Activated naive CD8-positive, alpha-beta T cell treated with anti-CD3 and anti-CD28 coated beads for 36 hours (primary cell): ENCODE measurements around the gene CEP44. TPM values are rescaled to one million over a fixed set of nuclear protein-coding genes. Genes with fewer than 3 reads are reported as not detected.
"Not testable (repeated sequence)": the region's sequence is repeated elsewhere in the genome, so short reads cannot be mapped to it uniquely, and the experiment has no call there.

Experiments used
- DNase-seq: peaks from one replicate; pipeline ENCODE4 v3.0.0; 2021
- H3K27ac Mint-ChIP-seq: one replicate; pipeline ENCODE4 v1.8.0; 2022; ENCODE audit warnings: mild to moderate bottlenecking, moderate library complexity, mixed read lengths
- H3K27me3 Mint-ChIP-seq: one replicate; pipeline ENCODE4 v1.8.0; 2022; ENCODE audit warnings: mild to moderate bottlenecking, mixed read lengths
- H3K36me3 Mint-ChIP-seq: one replicate; pipeline ENCODE4 v1.8.0; 2021; ENCODE audit warnings: mild to moderate bottlenecking, mixed read lengths
- H3K4me1 Mint-ChIP-seq: one replicate; pipeline ENCODE4 v1.8.0; 2021; ENCODE audit warnings: mixed read lengths
- H3K4me3 Mint-ChIP-seq: one replicate; pipeline ENCODE4 v1.8.0; 2022; ENCODE audit warnings: mild to moderate bottlenecking, moderate library complexity, mixed read lengths
- H3K9me3 Mint-ChIP-seq: one replicate; pipeline ENCODE4 v1.8.0; 2022; ENCODE audit warnings: mixed read lengths
- total RNA-seq, 2 experiments: library from RNA; stranded (reverse); gene quantifications; one replicate each; pipeline ENCODE4 v1.2.3, GENCODE V29; 2021

CEP44 gene
- total RNA-seq, 2 experiments from 2014 or later: 19.7 TPM

DNA sequence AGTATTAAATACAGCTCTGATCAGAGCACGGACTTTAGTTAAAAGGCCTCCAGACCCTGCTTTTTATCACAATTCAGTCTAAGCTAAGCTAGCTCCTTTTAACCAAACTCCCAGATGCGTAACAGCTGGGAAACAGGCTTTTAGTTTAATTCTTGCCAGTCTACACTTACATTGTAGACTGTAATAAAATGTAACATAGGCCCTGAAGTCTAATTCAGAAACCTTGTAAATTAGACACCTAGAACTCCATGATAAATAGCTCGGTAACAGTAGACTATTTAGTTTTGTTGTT, 20.3 kb upstream of the CEP44 start:
- Mint-ChIP-seq H3K4me1 (peaks cover 13% of the 10 kb centered on the region), H3K36me3 (peaks cover 2% of the 10 kb centered on the region), H3K9me3 (no peaks in the 10 kb centered on the region), H3K4me3 (no peak overlapping the region), H3K27me3 (no peaks in the 10 kb centered on the region), H3K27ac (no peak overlapping the region)
- no peak for DNase-seq

DNA sequence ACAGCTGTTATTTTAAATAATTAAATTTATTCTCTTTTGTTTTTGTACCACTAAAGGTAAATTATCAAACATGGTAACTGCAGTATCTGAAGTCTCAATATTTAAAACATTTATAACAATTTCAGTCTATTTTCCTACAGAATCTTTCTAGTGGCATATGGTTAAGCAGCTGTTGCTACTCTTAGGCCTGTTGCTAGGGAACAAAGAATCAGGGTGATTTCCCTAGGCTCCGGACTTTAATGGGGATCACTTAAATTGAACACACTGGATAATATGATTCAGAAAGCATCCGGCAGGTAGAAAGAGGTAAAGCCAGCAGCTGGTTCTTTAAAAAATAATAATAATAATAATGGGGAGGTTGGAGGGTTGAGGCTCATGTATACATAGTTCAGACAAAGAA, 17.8 kb upstream of the CEP44 start:
- Mint-ChIP-seq H3K4me3 (no peak overlapping the region), H3K27ac (no peak overlapping the region), H3K36me3 (peaks cover 2% of the 10 kb centered on the region), H3K9me3 (no peaks in the 10 kb centered on the region), H3K4me1 (peaks cover 13% of the 10 kb centered on the region), H3K27me3 (no peaks in the 10 kb centered on the region)
- DNase-seq: no peak

DNA sequence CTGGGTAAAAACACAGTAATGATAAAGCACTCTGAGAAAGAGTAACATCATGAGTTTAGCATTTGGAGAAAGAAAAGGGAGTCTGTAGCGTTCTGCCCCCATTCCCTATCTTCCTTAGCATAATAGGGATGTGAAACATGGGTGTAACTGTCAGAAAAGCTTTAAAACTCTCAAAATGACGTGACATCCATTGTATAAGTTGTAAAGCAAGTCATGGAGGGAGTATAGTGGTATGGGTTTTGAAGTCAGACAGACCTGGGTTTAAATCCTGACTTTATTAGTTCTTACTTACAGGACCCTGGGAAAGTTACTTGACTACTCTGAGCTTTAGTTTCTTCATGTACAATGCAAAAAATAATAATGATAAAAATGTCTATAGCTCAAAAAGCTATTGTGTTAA, 17.3 kb upstream of the CEP44 start:
- H3K4me1 Mint-ChIP-seq: peaks cover 13% of the 10 kb centered on the region
- no peak overlapping the region for H3K27ac Mint-ChIP-seq
- H3K4me3 Mint-ChIP-seq: no peak overlapping the region
- H3K36me3 Mint-ChIP-seq: peaks cover 2% of the 10 kb centered on the region
- no peaks in the 10 kb centered on the region for H3K27me3 Mint-ChIP-seq
- no peaks in the 10 kb centered on the region for H3K9me3 Mint-ChIP-seq
- DNase-seq: no peak

DNA sequence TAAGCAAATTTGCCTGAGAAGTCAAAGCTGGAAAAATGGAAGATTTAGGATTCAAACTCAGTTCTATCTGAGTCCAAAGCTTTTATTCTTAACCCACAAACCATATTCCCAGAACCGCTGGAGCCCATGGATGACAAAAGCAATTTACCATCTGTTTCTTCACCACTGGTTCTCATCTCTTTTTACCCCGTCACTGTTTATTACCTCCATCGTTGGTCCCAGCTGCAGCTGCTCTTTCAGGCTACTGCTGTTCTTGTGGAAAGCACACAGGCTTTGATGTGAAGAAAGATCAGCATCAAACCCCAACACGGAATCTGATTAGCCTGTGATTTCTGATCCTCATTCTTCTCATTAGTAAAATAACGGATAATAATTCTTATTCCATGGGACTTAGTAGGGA, 9.8 kb upstream of the CEP44 start:
- Mint-ChIP-seq H3K27me3 (no peaks in the 10 kb centered on the region), H3K4me3 (no peak overlapping the region), H3K4me1 (peaks cover 12% of the 10 kb centered on the region), H3K27ac (no peak overlapping the region), H3K36me3 (no peaks in the 10 kb centered on the region), H3K9me3 (no peaks in the 10 kb centered on the region)
- no peak for DNase-seq

DNA sequence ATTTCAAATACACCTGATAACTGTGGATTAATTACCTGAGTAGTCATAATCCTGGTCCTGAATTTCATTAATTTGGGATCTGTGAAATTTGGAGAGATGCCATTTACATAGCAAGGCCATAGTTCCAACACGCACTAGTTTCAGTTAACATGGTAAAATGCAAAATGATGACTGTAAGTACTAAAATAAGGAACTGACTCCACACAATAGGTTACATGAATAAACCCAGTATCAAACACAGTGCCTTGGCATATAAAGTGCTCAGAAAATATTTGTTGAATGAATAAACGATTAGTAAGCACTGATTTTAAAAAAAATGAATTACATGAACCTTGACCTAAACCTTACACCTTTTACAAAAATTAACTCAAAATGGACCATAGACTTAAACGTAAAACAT, 9.3 kb upstream of the CEP44 start:
- Mint-ChIP-seq H3K9me3 (peaks cover 2% of the 10 kb centered on the region), H3K27me3 (no peaks in the 10 kb centered on the region), H3K4me3 (no peak overlapping the region), H3K4me1 (peaks cover 14% of the 10 kb centered on the region), H3K27ac (no peak overlapping the region), H3K36me3 (peaks cover 4% of the 10 kb centered on the region)
- no peak for DNase-seq

DNA sequence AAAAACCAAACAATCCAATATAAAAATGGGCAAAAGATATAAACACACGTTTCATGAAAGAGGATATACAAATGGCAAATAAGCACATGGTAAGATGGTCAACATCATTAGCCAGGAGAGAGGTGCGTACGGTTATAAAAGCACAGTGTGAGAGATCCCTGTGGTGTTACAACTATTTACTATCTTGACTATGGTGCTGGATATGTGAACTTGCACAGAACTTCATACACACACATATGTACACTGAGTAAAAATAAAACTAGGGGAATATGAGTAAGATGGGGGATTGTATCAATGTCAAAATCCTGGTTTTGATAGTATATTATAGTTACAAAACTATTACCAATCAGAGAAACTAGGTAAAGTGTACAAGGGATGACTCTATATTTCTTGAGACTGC, 8.6 kb upstream of the CEP44 start:
- no peak for DNase-seq
- H3K9me3 Mint-ChIP-seq: peaks cover 4% of the 10 kb centered on the region
- peaks cover 10% of the 10 kb centered on the region for H3K36me3 Mint-ChIP-seq
- H3K27me3 Mint-ChIP-seq: no peaks in the 10 kb centered on the region
- no peak overlapping the region for H3K4me3 Mint-ChIP-seq
- no peak overlapping the region for H3K27ac Mint-ChIP-seq
- peaks cover 16% of the 10 kb centered on the region for H3K4me1 Mint-ChIP-seq

DNA sequence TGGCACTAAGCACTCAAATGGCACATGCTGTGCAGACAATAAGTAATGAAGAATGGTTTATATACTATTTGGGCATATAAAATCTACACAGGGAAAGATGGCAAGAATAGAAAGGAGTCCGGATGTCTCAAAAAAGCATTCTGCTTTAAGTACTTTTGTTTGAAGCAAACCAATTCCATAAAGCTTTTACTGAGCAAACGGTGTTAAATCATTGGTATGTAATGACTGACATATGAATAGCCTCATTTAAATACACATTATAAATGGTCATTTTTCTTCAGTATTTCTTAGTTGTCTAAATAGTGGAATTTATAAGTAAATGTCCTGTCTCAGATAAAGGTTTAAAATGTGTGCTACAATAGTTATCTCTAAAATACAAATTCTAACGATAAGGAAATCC, 6.3 kb upstream of the CEP44 start:
- H3K27ac Mint-ChIP-seq: no peak overlapping the region

DNA sequence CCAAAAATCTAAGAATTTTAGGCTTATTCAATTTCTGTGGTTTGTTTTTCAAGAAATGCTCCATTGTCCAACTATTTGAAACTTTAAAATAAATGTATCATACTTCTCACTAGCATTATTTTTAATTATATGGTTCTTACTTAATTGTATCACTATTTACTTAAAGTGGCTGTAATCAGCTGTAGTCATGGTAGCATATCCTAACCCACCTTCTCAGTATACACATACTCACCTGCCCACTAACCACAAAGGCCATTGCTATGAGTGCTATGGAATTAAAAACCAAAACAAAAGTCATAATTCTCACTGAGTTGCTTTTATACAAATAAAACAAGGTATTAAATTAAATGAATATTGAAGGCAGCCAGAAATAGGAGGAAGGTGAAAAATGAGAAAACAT, 5.2 kb upstream of the CEP44 start:
- H3K4me1 Mint-ChIP-seq: peaks cover 29% of the 10 kb centered on the region
- H3K9me3 Mint-ChIP-seq: peaks cover 4% of the 10 kb centered on the region
- H3K4me3 Mint-ChIP-seq: no peak overlapping the region
- H3K27me3 Mint-ChIP-seq: no peaks in the 10 kb centered on the region
- H3K36me3 Mint-ChIP-seq: peaks cover 11% of the 10 kb centered on the region
- no peak overlapping the region for H3K27ac Mint-ChIP-seq
- DNase-seq: no peak

More for the DNA sequence above, 6.3 kb upstream of the CEP44 start:
- Mint-ChIP-seq H3K4me3 (no peak overlapping the region), H3K27me3 (no peaks in the 10 kb centered on the region), H3K4me1 (peaks cover 29% of the 10 kb centered on the region), H3K36me3 (peaks cover 11% of the 10 kb centered on the region), H3K9me3 (peaks cover 4% of the 10 kb centered on the region)
- no peak for DNase-seq

DNA sequence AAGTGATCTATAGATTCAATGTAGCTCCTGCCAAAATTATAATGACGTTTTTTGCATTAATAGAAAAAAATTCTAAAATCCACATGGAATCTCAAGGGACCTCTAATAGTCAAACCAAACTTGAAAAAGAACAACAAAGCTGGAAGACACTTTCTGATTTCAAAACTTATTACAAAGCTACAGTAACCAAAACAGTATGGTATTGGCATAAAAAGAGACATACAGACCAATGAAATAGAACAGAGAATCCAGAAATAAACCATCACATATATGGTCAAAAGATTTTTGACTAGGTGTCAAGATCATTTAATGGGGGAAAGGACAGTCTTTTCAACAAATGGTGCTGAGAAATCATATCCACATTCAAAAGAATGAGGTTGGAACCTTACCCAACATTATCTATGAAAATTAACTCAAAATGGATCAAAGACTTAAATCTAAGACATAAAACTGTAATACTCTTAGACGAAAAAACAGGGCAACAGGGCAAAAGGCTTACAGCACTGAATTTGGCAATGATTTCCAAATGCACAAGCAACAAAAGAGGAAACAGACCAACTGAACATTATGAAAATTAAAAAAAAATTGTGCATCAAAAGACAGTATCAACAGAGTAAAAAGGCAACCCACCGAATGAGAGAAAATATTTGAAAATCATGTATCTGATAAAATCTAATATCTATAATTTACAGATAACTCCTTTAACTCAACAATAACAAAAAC, 4.1 kb upstream of the CEP44 start:
- Mint-ChIP-seq H3K27me3 (no peaks in the 10 kb centered on the region), H3K4me1 (peaks cover 32% of the 10 kb centered on the region), H3K4me3 (no peak overlapping the region), H3K9me3 (peaks cover 4% of the 10 kb centered on the region), H3K27ac (no peak overlapping the region), H3K36me3 (peaks cover 11% of the 10 kb centered on the region)
- DNase-seq: no peak

DNA sequence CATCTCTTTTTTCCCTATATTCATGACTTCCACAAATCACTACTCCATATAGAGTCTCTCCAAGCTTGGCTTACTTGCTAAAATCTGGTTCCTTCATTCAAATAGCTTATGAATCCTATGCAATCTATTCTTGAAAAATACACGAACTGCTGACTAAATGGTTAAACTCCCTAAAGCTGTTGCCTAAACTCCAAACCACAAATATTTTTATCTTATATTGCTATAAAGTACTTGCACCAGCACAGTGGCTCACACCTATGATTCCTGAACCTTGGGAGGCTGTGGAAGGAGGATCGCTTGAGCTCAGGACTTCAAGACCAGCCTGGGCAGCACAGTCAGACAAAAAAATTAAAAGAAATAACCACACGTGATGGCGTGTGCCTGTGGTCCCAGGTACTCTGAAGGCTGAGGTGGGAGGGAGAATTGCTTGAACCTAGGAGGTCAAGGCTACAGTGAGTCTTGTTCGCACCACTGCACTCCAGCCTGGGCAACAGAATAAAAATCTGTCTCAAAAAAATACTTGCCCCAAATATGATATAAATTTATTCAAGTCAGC, 2.5 kb upstream of the CEP44 start:
- Mint-ChIP-seq H3K4me1 (peaks cover 35% of the 10 kb centered on the region), H3K9me3 (peaks cover 4% of the 10 kb centered on the region), H3K27me3 (no peaks in the 10 kb centered on the region), H3K27ac (no peak overlapping the region), H3K36me3 (peaks cover 11% of the 10 kb centered on the region), H3K4me3 (no peak overlapping the region)
- DNase-seq: no peak

DNA sequence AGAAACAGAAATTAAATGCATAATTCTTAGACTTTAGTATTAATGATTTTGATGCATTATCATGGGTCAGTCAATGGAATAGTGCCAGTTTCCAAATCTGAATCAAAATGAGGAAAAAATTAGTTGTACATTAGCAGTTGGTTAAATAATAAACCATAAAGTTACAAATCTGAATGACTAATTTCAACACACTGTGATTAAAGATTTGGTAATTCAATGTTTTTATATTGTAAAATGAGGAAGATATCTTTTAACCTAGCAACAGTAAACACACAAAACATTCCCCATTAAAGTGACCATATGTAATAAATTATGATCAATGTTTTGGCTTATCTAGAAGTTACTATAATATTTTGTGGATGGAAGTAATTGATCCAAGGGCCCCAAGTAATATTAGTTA, 1.8 kb upstream of the CEP44 start:
- peaks cover 4% of the 10 kb centered on the region for H3K9me3 Mint-ChIP-seq
- H3K27ac Mint-ChIP-seq: no peak overlapping the region
- no peak for DNase-seq
- H3K27me3 Mint-ChIP-seq: no peaks in the 10 kb centered on the region
- H3K4me1 Mint-ChIP-seq: peaks cover 40% of the 10 kb centered on the region
- peak overlapping the region; percentile 98 for H3K4me3 Mint-ChIP-seq
- peaks cover 12% of the 10 kb centered on the region for H3K36me3 Mint-ChIP-seq

DNA sequence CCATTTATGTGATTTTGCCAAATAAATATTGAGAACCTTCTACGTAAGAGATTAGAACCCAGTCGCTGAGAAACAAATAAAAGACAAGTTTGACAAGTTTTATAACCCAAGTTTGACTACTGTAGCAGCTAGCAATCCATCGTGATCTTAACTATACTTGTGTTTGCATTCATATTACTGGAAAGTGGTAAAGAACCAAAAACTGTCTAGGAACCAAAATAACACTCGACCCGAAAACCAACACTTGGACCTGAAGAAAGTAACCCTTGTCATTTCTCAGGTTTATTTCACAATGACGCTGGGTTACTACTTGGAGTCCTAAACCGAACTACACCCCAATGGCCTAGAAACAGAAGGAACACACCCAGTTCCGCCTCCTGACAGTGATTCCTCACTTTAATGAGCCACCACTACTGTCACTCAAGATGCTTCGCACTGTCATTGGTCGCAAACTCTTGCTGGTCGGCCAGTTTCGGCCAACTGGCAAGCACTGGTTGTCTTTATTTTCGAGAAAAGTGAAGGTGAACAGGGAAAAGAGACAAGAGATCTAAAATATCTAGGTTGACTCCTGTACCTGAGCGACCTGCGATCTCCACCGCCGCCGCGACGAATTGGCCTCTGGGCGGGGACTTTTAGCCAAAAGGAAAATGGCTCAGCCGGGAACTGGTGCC, 740 bp upstream of the CEP44 start:
- no peaks in the 10 kb centered on the region for H3K27me3 Mint-ChIP-seq
- H3K4me1 Mint-ChIP-seq: peaks cover 47% of the 10 kb centered on the region
- peak overlapping the region; percentile 98 for H3K4me3 Mint-ChIP-seq
- H3K36me3 Mint-ChIP-seq: peaks cover 18% of the 10 kb centered on the region
- DNase-seq: peak; percentile 75
- H3K9me3 Mint-ChIP-seq: peaks cover 4% of the 10 kb centered on the region
- peak overlapping the region; percentile 100 for H3K27ac Mint-ChIP-seq

DNA sequence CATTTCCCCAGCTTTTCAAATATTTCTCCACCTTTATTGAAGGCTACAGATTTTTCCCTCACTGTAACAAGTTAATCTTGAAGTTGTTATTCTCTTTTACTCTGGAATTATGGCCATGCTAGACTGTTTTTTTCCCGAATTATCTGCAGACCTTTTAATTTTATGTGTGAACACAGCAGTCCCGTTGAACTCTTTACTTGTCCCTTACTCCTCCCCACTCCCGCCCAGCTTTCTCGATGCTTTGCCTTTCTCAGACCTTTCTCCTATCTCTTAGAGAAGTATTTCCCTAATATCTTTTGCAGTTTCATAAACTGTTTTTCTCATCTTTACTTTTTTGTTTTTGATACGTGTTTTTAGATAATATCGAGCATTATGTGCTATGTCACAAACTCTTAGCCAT, 776 bp downstream of the CEP44 start:
- Mint-ChIP-seq H3K36me3 (peaks cover 23% of the 10 kb centered on the region), H3K27ac (peak overlapping the region; percentile 100), H3K4me1 (peaks cover 56% of the 10 kb centered on the region), H3K9me3 (peaks cover 3% of the 10 kb centered on the region), H3K4me3 (peak overlapping the region; percentile 98), H3K27me3 (no peaks in the 10 kb centered on the region)
- no peak for DNase-seq

DNA sequence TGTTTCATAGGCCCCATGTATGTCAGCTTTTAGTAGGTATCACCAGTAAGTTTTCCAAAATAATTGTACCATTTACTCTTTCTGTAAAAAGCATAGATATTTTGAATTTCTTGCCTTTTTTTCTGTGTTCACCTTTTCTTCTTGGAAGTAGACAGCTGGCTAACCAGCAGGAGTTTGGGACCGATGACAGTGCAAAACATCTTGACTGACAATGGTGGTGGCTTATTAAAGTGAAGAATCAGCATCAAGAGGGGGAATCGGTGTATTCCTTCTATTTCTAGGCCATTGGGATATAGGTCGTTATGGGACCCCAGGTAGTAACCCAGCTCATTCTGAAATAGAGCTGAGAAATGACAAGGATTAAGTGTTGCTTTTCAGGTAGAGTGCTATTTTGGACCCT, 3.2 kb downstream of the CEP44 start:
- H3K9me3 Mint-ChIP-seq: peaks cover 9% of the 10 kb centered on the region
- H3K4me1 Mint-ChIP-seq: peaks cover 42% of the 10 kb centered on the region
- H3K36me3 Mint-ChIP-seq: peaks cover 26% of the 10 kb centered on the region
- DNase-seq: no peak
- no peak overlapping the region for H3K4me3 Mint-ChIP-seq
- H3K27ac Mint-ChIP-seq: no peak overlapping the region
- no peaks in the 10 kb centered on the region for H3K27me3 Mint-ChIP-seq

DNA sequence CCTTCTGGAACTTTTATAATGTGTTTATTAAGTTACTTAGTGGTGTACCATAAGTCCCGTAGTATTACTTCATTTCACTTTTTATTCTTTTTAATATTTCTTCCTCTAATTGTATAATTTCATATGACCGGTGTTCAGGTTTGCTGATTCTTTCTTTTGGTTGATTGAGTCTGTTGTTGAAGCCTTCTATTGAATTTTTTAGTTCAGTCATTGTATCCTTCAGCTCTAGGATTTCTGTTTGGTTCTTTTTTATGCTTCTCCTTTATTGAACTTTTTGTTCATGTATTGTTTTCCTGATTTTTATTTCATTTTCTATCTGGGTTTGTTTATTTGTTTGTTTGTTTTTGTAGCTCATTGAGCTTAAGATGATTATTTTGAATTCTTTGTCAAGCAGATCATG, 8.8 kb downstream of the CEP44 start:
- H3K27me3 Mint-ChIP-seq: no peaks in the 10 kb centered on the region
- peaks cover 19% of the 10 kb centered on the region for H3K9me3 Mint-ChIP-seq
- peaks cover 51% of the 10 kb centered on the region for H3K36me3 Mint-ChIP-seq
- peaks cover 22% of the 10 kb centered on the region for H3K4me1 Mint-ChIP-seq
- no peak for DNase-seq
- H3K27ac Mint-ChIP-seq: no peak overlapping the region
- H3K4me3 Mint-ChIP-seq: no peak overlapping the region

DNA sequence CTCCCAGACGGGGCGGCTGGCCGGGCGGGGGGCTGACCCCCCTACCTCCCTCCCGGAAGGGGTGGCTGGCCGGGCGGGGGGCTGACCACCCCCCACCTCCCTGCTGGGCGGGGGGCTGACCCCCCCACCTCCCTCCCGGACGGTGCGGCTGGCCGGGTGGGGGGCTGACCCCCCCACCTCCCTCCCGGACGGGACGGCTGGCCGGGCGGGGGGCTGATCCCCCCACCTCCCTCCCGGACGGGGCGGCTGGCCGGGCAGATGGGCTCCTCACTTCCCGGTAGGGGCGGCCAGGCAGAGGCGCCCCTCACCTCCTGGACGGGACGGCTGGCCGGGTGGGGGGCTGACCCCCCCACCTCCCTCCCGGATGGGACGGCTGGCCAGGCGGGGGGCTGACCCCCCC, 10.9 kb downstream of the CEP44 start:
- H3K27me3 Mint-ChIP-seq, H3K4me3 Mint-ChIP-seq, H3K27ac Mint-ChIP-seq: not testable (repeated sequence)

More for the DNA sequence above, 10.9 kb downstream of the CEP44 start:
- DNase-seq, H3K4me1 Mint-ChIP-seq: not testable (repeated sequence)
- peaks cover 18% of the 10 kb centered on the region for H3K9me3 Mint-ChIP-seq
- peaks cover 41% of the 10 kb centered on the region for H3K36me3 Mint-ChIP-seq
